Testis (tissue), 2 donors: ENCODE data around the gene NEUROD1.

Experiments used
- CTCF ChIP-seq, 3 experiments: fragments of 450-650 bp in 2 of 3; fragments of 200-600 bp in 1 of 3; sonication (generic) in 1 of 3; IDR thresholded peaks; one replicate each; pipeline ENCODE4 v1.5.1; 2016 to 2019; ENCODE audit warnings: antibody characterized with exemption in 3 of 3, mild to moderate bottlenecking in 2 of 3, moderate library complexity in 1 of 3
- POLR2A ChIP-seq: fragments of 450-650 bp; IDR thresholded peaks from one replicate; pipeline ENCODE4 v1.6.1; 2017; ENCODE audit warnings: antibody characterized with exemption, mild to moderate bottlenecking, moderate library complexity

DNA sequence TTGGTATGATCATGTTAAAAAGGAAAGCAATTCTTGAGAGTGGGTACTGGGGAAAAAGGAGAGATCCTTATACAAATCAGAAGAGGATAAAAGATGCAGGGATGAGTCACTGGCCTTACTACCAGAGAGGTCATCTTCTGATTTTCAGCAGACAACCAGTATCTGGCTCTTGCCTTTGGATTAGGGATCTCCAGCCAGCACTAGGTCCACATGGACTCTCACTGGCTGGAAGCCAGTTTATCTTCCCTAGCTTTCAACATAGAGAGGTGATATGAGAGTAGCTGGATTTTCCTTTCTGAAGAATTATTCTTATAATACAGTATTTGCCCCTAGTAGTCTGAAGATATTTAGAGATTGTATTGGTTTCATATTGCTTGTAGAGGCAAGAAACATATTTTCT is 53.6 kb downstream of the NEUROD1 start:
- TF ChIP-seq POLR2A, result no peak
- TF ChIP-seq CTCF (IDR thresholded peaks at IDR 0.05), result no peak
